Liver (tissue), 9 donors: ENCODE measurements around the gene DLL1. TPM values are rescaled to one million over a fixed set of nuclear protein-coding genes. Genes with fewer than 3 reads are reported as not detected.

Experiments
- DNase-seq: peaks from one replicate; pipeline ENCODE4 v3.0.0-alpha.2; 2017; ENCODE audit warnings: low spot score
- H3K27ac ChIP-seq, 2 donors: one replicate each; pipeline ENCODE4 v1.7.0; 2013; ENCODE audit warnings: inconsistent platforms in 2 of 2, low read length in 2 of 2, control low read depth in 1 of 2, low read depth in 1 of 2, mild to moderate bottlenecking in 1 of 2
- H3K27me3 ChIP-seq, 4 donors: one replicate each; pipeline versions ENCODE4 v1.6.1 to v1.7.0; 2013; ENCODE audit warnings: low read length in 3 of 4, inconsistent platforms in 1 of 4, mild to moderate bottlenecking in 1 of 4, moderate library complexity in 1 of 4; ENCODE audit not compliant: control insufficient read depth in 4 of 4, insufficient read depth in 4 of 4
- H3K36me3 ChIP-seq, 4 donors: one replicate each; pipeline versions ENCODE4 v1.6.1 to v1.7.0; 2013; ENCODE audit warnings: low read length in 3 of 4, mild to moderate bottlenecking in 3 of 4, low read depth in 1 of 4, moderate library complexity in 1 of 4; ENCODE audit not compliant: control insufficient read depth in 4 of 4, insufficient read depth in 3 of 4
- H3K4me1 ChIP-seq, 4 donors: one replicate each; pipeline versions ENCODE4 v1.6.1 to v1.7.0; 2013; ENCODE audit warnings: low read length in 3 of 4, mild to moderate bottlenecking in 3 of 4, moderate library complexity in 1 of 4; ENCODE audit not compliant: control insufficient read depth in 4 of 4, insufficient read depth in 4 of 4
- H3K4me3 ChIP-seq, 3 donors: one replicate each; pipeline versions ENCODE4 v1.6.1 to v1.7.0; 2013; ENCODE audit warnings: low read length in 3 of 3, control low read depth in 1 of 3, low read depth in 1 of 3, mild to moderate bottlenecking in 1 of 3
- H3K9ac ChIP-seq, 2 donors: one replicate each; pipeline ENCODE4 v1.7.0; 2013; ENCODE audit warnings: low read length in 2 of 2, mild to moderate bottlenecking in 2 of 2, moderate library complexity in 2 of 2, control low read depth in 1 of 2, low read depth in 1 of 2
- H3K9me3 ChIP-seq, 4 donors: one replicate each; pipeline versions ENCODE4 v1.6.1 to v1.7.0; 2013; ENCODE audit warnings: low read length in 3 of 4; ENCODE audit not compliant: control insufficient read depth in 4 of 4
- ATF3 ChIP-seq: IDR thresholded peaks from 2 replicates; pipeline ENCODE4 v1.6.1; 2016; ENCODE audit warnings: antibody characterized with exemption
- EGR1 ChIP-seq, 2 donors: IDR thresholded peaks; 2 replicates each; pipeline ENCODE4 v1.6.1; 2016 to 2018; ENCODE audit warnings: antibody characterized with exemption in 2 of 2, low read depth in 2 of 2
- FOXA2 ChIP-seq: IDR thresholded peaks from 2 replicates; pipeline ENCODE4 v1.6.1; 2016; ENCODE audit warnings: antibody characterized with exemption
- GABPA ChIP-seq, 2 donors: IDR thresholded peaks in 1 of 2; conservative IDR thresholded peaks in 1 of 2; 2 replicates each; pipeline ENCODE4 v1.6.1; 2016; ENCODE audit warnings: antibody characterized with exemption in 2 of 2, mild to moderate bottlenecking in 1 of 2, moderate library complexity in 1 of 2
- HNF4A ChIP-seq, 2 donors: conservative IDR thresholded peaks; 2 replicates each; pipeline ENCODE4 v1.6.1; 2016; ENCODE audit warnings: antibody characterized with exemption in 2 of 2, mild to moderate bottlenecking in 2 of 2
- HNF4G ChIP-seq: IDR thresholded peaks from 2 replicates; pipeline ENCODE4 v1.6.1; 2016; ENCODE audit warnings: antibody characterized with exemption
- JUND ChIP-seq, 2 donors: IDR thresholded peaks; 2 replicates each; pipeline ENCODE4 v1.6.1; 2016; ENCODE audit warnings: antibody characterized with exemption in 2 of 2
- NR2F2 ChIP-seq: IDR thresholded peaks from 2 replicates; pipeline ENCODE4 v1.6.1; 2016; ENCODE audit warnings: antibody characterized with exemption
- RAD21 ChIP-seq, 2 donors: IDR thresholded peaks; 2 replicates each; pipeline ENCODE4 v1.6.1; 2016; ENCODE audit warnings: antibody characterized with exemption in 2 of 2, mild to moderate bottlenecking in 2 of 2
- REST ChIP-seq: IDR thresholded peaks from 2 replicates; pipeline ENCODE4 v1.6.1; 2016; ENCODE audit warnings: antibody characterized with exemption, mild to moderate bottlenecking
- RXRA ChIP-seq, 2 donors: IDR thresholded peaks; 2 replicates each; pipeline ENCODE4 v1.6.1; 2017 to 2018; ENCODE audit warnings: antibody characterized with exemption in 2 of 2, mild to moderate bottlenecking in 1 of 2
- SP1 ChIP-seq: IDR thresholded peaks from 2 replicates; pipeline ENCODE4 v1.6.1; 2018; ENCODE audit warnings: antibody characterized with exemption, mild to moderate bottlenecking
- TAF1 ChIP-seq: conservative IDR thresholded peaks from 2 replicates; pipeline ENCODE4 v1.6.1; 2016; ENCODE audit warnings: antibody characterized with exemption, mild to moderate bottlenecking
- WGBS: extraction: QIAGEN DNeasy Blood & Tissue Kit; methylation state at CpG from one replicate; pipeline ENCODE4 v1.1.7; 2013; 5-methylcytosine and 5-hydroxymethylcytosine counted together
- polyA plus RNA-seq, 2 donors: library from polyadenylated mRNA; stranded (reverse) in 1 of 2; unstranded in 1 of 2; fragments of 200-250 nt in 1 of 2; fragments of >200 nt in 1 of 2; fragmentation: Nextera tagmentation in 1 of 2; extraction: Ambion mirVana in 1 of 2; gene quantifications; one replicate each; pipeline versions ENCODE4 v1.2.1 to v1.2.3, GENCODE V29; 2013 to 2015
- total RNA-seq, 2 donors: library from RNA; depleted of rRNA; stranded (reverse); fragments of >200 nt; gene quantifications; one replicate each; pipeline ENCODE4 v1.2.3, GENCODE V29; 2014
- TF ChIP-seq, protein P1 (sequence below): IDR thresholded peaks from 2 replicates; pipeline ENCODE4 v1.6.1; 2016; ENCODE audit warnings: antibody characterized with exemption
- donor health status: healthy.
- donor health status: healthy.
- donor health status: healthy.
- donor health status: healthy.
- donor health status: healthy.

DLL1 gene
- total and polyA plus RNA-seq, 4 donors: 1.0 to 2.3 (median 1.7) TPM

GRCh38 chr6:170279977-170280688, 10.7 kb downstream of the DLL1 start:
- Histone ChIP-seq H3K27me3 (peaks cover 0 to 2% (median 0%) of the 10 kb centered on the region in 4 donors), H3K4me1 (peaks cover 0 to 13% (median 6%) of the 10 kb centered on the region in 4 donors)
- 55% methylated on average over 36 of the region's 36 CpGs for WGBS

GRCh38 chr6:170279426-170279825, 11.5 kb downstream of the DLL1 start:
- H3K4me3 ChIP-seq: no peak overlapping the region
- peaks cover 0 to 2% (median 0%) of the 10 kb centered on the region in 4 donors for H3K27me3 ChIP-seq
- WGBS: 87% methylated on average over 8 of the region's 8 CpGs
- no peak overlapping the region for H3K9ac ChIP-seq
- TF ChIP-seq FOXA2: no peak
- TF ChIP-seq TAF1: no peak
- TF ChIP-seq NR2F2: no peak
- TF ChIP-seq RAD21 (IDR thresholded peaks at IDR 0.05): no peak
- no peak for TF ChIP-seq SP1
- no peak for TF ChIP-seq HNF4G
- no peak for TF ChIP-seq HNF4A (conservative IDR thresholded peaks at IDR 0.05)
- no peak for TF ChIP-seq GABPA (IDR thresholded peaks at IDR 0.05 in 1 of 2, conservative IDR thresholded peaks at IDR 0.05 in 1 of 2)
- no peak for TF ChIP-seq JUND (IDR thresholded peaks at IDR 0.05)
- TF ChIP-seq ATF3: no peak
- TF ChIP-seq EGR1 (IDR thresholded peaks at IDR 0.05; ENCODE audit: low read depth in 2 of 2): no peak
- H3K9me3 ChIP-seq: no peaks in the 10 kb centered on the region
- H3K36me3 ChIP-seq: peaks cover 0 to 2% (median 0%) of the 10 kb centered on the region in 4 donors
- H3K27ac ChIP-seq: peak overlapping the region in 1 of 2 donors; percentile 37
- no peak for DNase-seq
- H3K4me1 ChIP-seq: peaks cover 0 to 13% (median 6%) of the 10 kb centered on the region in 4 donors

More at GRCh38 chr6:170279977-170280688, 10.7 kb downstream of the DLL1 start:
- peak overlapping the region; percentile 37 to 46 for H3K27ac ChIP-seq
- no peak overlapping the region for H3K4me3 ChIP-seq
- no peak overlapping the region for H3K9ac ChIP-seq
- no peaks in the 10 kb centered on the region for H3K9me3 ChIP-seq
- TF ChIP-seq NR2F2 (peak; percentile 95), TAF1 (no peak), SP1 (peak; percentile 50), ATF3 (no peak), HNF4G (no peak), RXRA (IDR thresholded peaks at IDR 0.05) (peak; percentile 61 to 74), REST (no peak), RAD21 (IDR thresholded peaks at IDR 0.05) (peak in 1 of 2 donors; percentile 13)
- TF ChIP-seq, protein P1, sequence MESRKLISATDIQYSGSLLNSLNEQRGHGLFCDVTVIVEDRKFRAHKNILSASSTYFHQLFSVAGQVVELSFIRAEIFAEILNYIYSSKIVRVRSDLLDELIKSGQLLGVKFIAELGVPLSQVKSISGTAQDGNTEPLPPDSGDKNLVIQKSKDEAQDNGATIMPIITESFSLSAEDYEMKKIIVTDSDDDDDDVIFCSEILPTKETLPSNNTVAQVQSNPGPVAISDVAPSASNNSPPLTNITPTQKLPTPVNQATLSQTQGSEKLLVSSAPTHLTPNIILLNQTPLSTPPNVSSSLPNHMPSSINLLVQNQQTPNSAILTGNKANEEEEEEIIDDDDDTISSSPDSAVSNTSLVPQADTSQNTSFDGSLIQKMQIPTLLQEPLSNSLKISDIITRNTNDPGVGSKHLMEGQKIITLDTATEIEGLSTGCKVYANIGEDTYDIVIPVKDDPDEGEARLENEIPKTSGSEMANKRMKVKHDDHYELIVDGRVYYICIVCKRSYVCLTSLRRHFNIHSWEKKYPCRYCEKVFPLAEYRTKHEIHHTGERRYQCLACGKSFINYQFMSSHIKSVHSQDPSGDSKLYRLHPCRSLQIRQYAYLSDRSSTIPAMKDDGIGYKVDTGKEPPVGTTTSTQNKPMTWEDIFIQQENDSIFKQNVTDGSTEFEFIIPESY: no peak
- no peak for DNase-seq
- peaks cover 0 to 2% (median 0%) of the 10 kb centered on the region in 4 donors for H3K36me3 ChIP-seq
